Jurkat, Clone E6-1 (cell line): ENCODE measurements around the gene GBX2.
"Not testable (repeated sequence)": the region's sequence is repeated elsewhere in the genome, so short reads cannot be mapped to it uniquely, and the experiment has no call there.

Experiments
- DNase-seq: peaks from one replicate; pipeline ENCODE4 v3.0.0-alpha.2; 2011; ENCODE audit warnings: low read depth, low spot score
- H3K4me3 ChIP-seq: 2 replicates; pipeline ENCODE4 v1.5.1; 2011; ENCODE audit warnings: mild to moderate bottlenecking, low read length, control low read depth, moderate library complexity

The GBX2 gene

GRCh38 chr2:236160366-236161081 is 7.7 kb downstream of the GBX2 start:
- no peak for DNase-seq
- H3K4me3 ChIP-seq, result no peak overlapping the region

- DNase-seq, result no peak
Observed at GRCh38 chr2:236159778-236160170, 8.4 kb downstream of the GBX2 start.

GRCh38 chr2:236158969-236159777 is 9.0 kb downstream of the GBX2 start:
- DNase-seq, result no peak
- H3K4me3 ChIP-seq, result no peak overlapping the region

More at GRCh38 chr2:236159778-236160170, 8.4 kb downstream of the GBX2 start:
- H3K4me3 ChIP-seq, result no peak overlapping the region

GRCh38 chr2:236157815-236158498 is 10.2 kb downstream of the GBX2 start:
- no peak for DNase-seq
- H3K4me3 ChIP-seq, result no peak overlapping the region

GRCh38 chr2:236157366-236157765 is 10.8 kb downstream of the GBX2 start:
- DNase-seq, result no peak
- no peak overlapping the region for H3K4me3 ChIP-seq

- no peak for DNase-seq
- H3K4me3 ChIP-seq, result no peak overlapping the region
Observed at GRCh38 chr2:236156860-236157194, 11.4 kb downstream of the GBX2 start.

- no peak overlapping the region for H3K4me3 ChIP-seq
- no peak for DNase-seq
Observed at GRCh38 chr2:236156095-236156859, 11.9 kb downstream of the GBX2 start.

GRCh38 chr2:236155406-236155805 is 12.8 kb downstream of the GBX2 start:
- no peak overlapping the region for H3K4me3 ChIP-seq
- DNase-seq, result no peak

- no peak for DNase-seq
- H3K4me3 ChIP-seq, result no peak overlapping the region
Observed at GRCh38 chr2:236146436-236146835, 21.8 kb downstream of the GBX2 start.

GRCh38 chr2:236143811-236144210 is 24.4 kb downstream of the GBX2 start:
- no peak for DNase-seq
- H3K4me3 ChIP-seq, result no peak overlapping the region

GRCh38 chr2:236141616-236142015 is 26.6 kb downstream of the GBX2 start:
- DNase-seq, H3K4me3 ChIP-seq: not testable (repeated sequence)

GRCh38 chr2:236137066-236137465 is 31.1 kb downstream of the GBX2 start:
- DNase-seq, result no peak
- H3K4me3 ChIP-seq, result no peak overlapping the region

- no peak for DNase-seq
- H3K4me3 ChIP-seq, result no peak overlapping the region
Observed at GRCh38 chr2:236136538-236136937, 31.6 kb downstream of the GBX2 start.

GRCh38 chr2:236133410-236134012 is 34.7 kb downstream of the GBX2 start:
- DNase-seq, result no peak
- H3K4me3 ChIP-seq, result no peak overlapping the region

- DNase-seq, result no peak
- no peak overlapping the region for H3K4me3 ChIP-seq
Observed at GRCh38 chr2:236131073-236131692, 37.0 kb downstream of the GBX2 start.

- no peak overlapping the region for H3K4me3 ChIP-seq
- no peak for DNase-seq
Observed at GRCh38 chr2:236130349-236130998, 37.7 kb downstream of the GBX2 start.

- no peak for DNase-seq
- H3K4me3 ChIP-seq, result no peak overlapping the region
Observed at GRCh38 chr2:236129935-236130334, 38.3 kb downstream of the GBX2 start.

GRCh38 chr2:236128321-236128720 is 39.9 kb downstream of the GBX2 start:
- no peak for DNase-seq

More at GRCh38 chr2:236128321-236128720, 39.9 kb downstream of the GBX2 start:
- H3K4me3 ChIP-seq, result no peak overlapping the region
